ENCODE results near the gene ACSF3.

DNA sequence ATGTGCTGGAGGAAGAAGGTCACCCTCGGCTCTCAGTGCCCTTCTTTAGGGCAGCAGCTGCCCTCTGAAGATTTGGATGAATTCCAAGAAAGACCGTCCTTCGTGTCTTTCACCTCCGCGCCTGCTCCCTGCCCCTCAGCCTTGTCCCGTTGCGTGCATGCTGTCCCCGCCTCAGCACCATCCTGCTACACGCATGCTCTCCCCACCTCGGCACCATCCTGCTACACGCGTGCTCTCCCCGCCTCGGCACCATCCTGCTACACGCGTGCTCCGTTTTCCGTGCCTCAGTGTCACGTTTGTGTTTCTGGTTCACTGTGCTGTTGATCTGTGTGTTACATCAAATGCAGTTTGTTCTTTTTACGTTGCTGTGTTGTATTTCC, 13.5 kb downstream of the ACSF3 start:
- TF ChIP-seq, protein P1, sequence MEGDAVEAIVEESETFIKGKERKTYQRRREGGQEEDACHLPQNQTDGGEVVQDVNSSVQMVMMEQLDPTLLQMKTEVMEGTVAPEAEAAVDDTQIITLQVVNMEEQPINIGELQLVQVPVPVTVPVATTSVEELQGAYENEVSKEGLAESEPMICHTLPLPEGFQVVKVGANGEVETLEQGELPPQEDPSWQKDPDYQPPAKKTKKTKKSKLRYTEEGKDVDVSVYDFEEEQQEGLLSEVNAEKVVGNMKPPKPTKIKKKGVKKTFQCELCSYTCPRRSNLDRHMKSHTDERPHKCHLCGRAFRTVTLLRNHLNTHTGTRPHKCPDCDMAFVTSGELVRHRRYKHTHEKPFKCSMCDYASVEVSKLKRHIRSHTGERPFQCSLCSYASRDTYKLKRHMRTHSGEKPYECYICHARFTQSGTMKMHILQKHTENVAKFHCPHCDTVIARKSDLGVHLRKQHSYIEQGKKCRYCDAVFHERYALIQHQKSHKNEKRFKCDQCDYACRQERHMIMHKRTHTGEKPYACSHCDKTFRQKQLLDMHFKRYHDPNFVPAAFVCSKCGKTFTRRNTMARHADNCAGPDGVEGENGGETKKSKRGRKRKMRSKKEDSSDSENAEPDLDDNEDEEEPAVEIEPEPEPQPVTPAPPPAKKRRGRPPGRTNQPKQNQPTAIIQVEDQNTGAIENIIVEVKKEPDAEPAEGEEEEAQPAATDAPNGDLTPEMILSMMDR (IDR thresholded peaks at IDR 0.05): no peak
- TF ChIP-seq POLR2A (IDR thresholded peaks at IDR 0.05) (no peak), POLR2AphosphoS5 (IDR thresholded peaks at IDR 0.05) (no peak)

Data from breast epithelium (tissue), 3 donors.